ENCODE data around the gene TMEM132C. TPM values are rescaled to one million over a fixed set of nuclear protein-coding genes. Genes with fewer than 3 reads are reported as not detected.

TMEM132C gene
- total RNA-seq, 1 experiment from 2014 or later = not detected

GRCh38 chr12:128458301-128458974, 191.5 kb downstream of the TMEM132C start:
- CTCF ChIA-PET = no interaction called here
- Mint-ChIP-seq H3K36me3 (ENCODE audit: insufficient read depth, unreplicated experiment) (no peaks in the 10 kb centered on the region), H3K9me3 (ENCODE audit: low read depth, unreplicated experiment) (peaks cover 20% of the 10 kb centered on the region), H3K27ac (ENCODE audit: unreplicated experiment) (no peak overlapping the region), H3K27me3 (ENCODE audit: unreplicated experiment) (no peaks in the 10 kb centered on the region), H3K4me3 (ENCODE audit: low read depth, unreplicated experiment) (no peak overlapping the region), H3K4me1 (ENCODE audit: low read depth, unreplicated experiment) (no peaks in the 10 kb centered on the region)
- DNase-seq = no peak
- no TSS peak for BruUV-seq (replicated peaks)
- intact Hi-C loops (cut with micrococcal nuclease; ENCODE audit: unreplicated experiment) = no loop called here
- TF ChIP-seq CTCF (IDR thresholded peaks at IDR 0.05; ENCODE audit: unreplicated experiment) = no peak

DNA sequence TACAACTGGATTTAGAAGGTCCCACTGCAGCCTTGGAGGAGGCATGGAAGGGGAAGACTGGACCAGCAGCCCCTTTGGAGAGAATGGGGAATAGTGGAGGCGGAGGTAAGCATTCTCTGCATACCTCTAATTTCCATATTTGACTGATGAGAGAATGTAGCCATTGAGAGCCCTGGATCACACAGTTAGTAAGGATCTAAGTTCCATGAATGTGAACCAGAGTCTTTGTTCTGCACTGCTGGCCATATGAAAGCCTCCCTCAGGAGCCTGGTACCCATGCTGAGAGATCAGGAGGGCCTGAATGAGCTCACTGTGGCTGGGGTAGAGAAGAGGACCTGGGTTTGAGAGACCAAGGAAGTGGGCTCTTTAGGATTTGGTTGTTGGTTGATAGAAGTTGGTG, 192.1 kb downstream of the TMEM132C start:
- DNase-seq = no peak
- Mint-ChIP-seq H3K4me3 (ENCODE audit: low read depth, unreplicated experiment) (no peak overlapping the region), H3K27me3 (ENCODE audit: unreplicated experiment) (no peaks in the 10 kb centered on the region), H3K27ac (ENCODE audit: unreplicated experiment) (no peak overlapping the region), H3K9me3 (ENCODE audit: low read depth, unreplicated experiment) (peaks cover 16% of the 10 kb centered on the region), H3K4me1 (ENCODE audit: low read depth, unreplicated experiment) (no peaks in the 10 kb centered on the region), H3K36me3 (ENCODE audit: insufficient read depth, unreplicated experiment) (no peaks in the 10 kb centered on the region)
- CTCF ChIA-PET = no interaction called here
- no TSS peak for BruUV-seq (replicated peaks)
- intact Hi-C loops (cut with micrococcal nuclease; ENCODE audit: unreplicated experiment) = no loop called here
- no peak for TF ChIP-seq CTCF (IDR thresholded peaks at IDR 0.05; ENCODE audit: unreplicated experiment)

GRCh38 chr12:128463881-128464280, 196.9 kb downstream of the TMEM132C start:
- Mint-ChIP-seq H3K36me3 (ENCODE audit: insufficient read depth, unreplicated experiment) (no peaks in the 10 kb centered on the region), H3K4me3 (ENCODE audit: low read depth, unreplicated experiment) (no peak overlapping the region), H3K9me3 (ENCODE audit: low read depth, unreplicated experiment) (peaks cover 18% of the 10 kb centered on the region), H3K4me1 (ENCODE audit: low read depth, unreplicated experiment) (no peaks in the 10 kb centered on the region), H3K27ac (ENCODE audit: unreplicated experiment) (no peak overlapping the region), H3K27me3 (ENCODE audit: unreplicated experiment) (no peaks in the 10 kb centered on the region)
- BruUV-seq (replicated peaks) = no TSS peak
- intact Hi-C loops (cut with micrococcal nuclease; ENCODE audit: unreplicated experiment) = no loop called here
- TF ChIP-seq CTCF (IDR thresholded peaks at IDR 0.05; ENCODE audit: unreplicated experiment) = no peak
- CTCF ChIA-PET = no interaction called here
- no peak for DNase-seq

DNA sequence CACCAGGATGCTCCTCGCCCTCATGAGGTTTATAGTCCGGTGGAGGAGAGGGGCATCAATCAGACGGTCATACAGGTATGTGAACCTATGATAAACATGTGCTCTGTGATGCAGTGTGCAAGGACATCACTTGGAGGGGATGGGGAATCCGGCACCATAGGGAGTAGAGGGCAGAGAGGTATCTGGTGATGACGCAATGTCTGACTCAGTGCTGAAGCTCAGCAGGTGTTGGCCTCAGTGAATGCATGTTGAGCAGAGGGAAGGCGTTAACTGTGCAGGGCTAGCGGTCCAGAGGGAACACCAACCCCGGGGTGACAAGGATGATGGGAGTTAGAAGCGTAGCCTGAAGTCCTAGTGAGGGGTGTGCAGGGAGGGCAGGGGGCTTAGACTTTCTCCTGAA, 200.9 kb downstream of the TMEM132C start:
- Mint-ChIP-seq H3K4me1 (ENCODE audit: low read depth, unreplicated experiment) (no peaks in the 10 kb centered on the region), H3K27me3 (ENCODE audit: unreplicated experiment) (no peaks in the 10 kb centered on the region), H3K27ac (ENCODE audit: unreplicated experiment) (no peak overlapping the region), H3K36me3 (ENCODE audit: insufficient read depth, unreplicated experiment) (no peaks in the 10 kb centered on the region), H3K4me3 (ENCODE audit: low read depth, unreplicated experiment) (no peak overlapping the region), H3K9me3 (ENCODE audit: low read depth, unreplicated experiment) (peaks cover 13% of the 10 kb centered on the region)
- intact Hi-C loops (cut with micrococcal nuclease; ENCODE audit: unreplicated experiment) = no loop called here
- no TSS peak for BruUV-seq (replicated peaks)
- TF ChIP-seq CTCF (IDR thresholded peaks at IDR 0.05; ENCODE audit: unreplicated experiment) = no peak
- CTCF ChIA-PET = no interaction called here
- DNase-seq = no peak
